Tibial nerve (tissue), 4 donors: Measurements from ENCODE around the gene QKI. TPM values are rescaled to one million over a fixed set of nuclear protein-coding genes. Genes with fewer than 3 reads are reported as not detected.

ENCODE experiments used
- DNase-seq, 2 donors: peaks; one replicate each; pipeline ENCODE4 v3.0.0-alpha.2; 2019; ENCODE audit warnings: low spot score in 2 of 2
- H3K27ac ChIP-seq, 4 donors: fragments of 200-600 bp; sonication (generic) in 3 of 4; one replicate each; pipeline ENCODE4 v1.5.1; 2017 to 2019; ENCODE audit warnings: mild to moderate bottlenecking in 1 of 4
- H3K27me3 ChIP-seq, 2 donors: fragments of 200-600 bp; sonication (generic) in 1 of 2; one replicate each; pipeline versions ENCODE4 v1.5.1 to v1.6.0; 2017 to 2019
- H3K36me3 ChIP-seq, 3 donors: fragments of 200-600 bp; sonication (generic); one replicate each; pipeline ENCODE4 v1.5.1; 2018 to 2019
- H3K4me1 ChIP-seq, 4 donors: fragments of 200-600 bp; sonication (generic) in 3 of 4; one replicate each; pipeline ENCODE4 v1.5.1; 2017 to 2019
- H3K4me3 ChIP-seq, 4 donors: fragments of 200-600 bp; sonication (generic) in 3 of 4; one replicate each; pipeline ENCODE4 v1.5.1; 2017 to 2019; ENCODE audit warnings: mild to moderate bottlenecking in 1 of 4, moderate library complexity in 1 of 4
- H3K9me3 ChIP-seq, 4 donors: fragments of 200-600 bp; sonication (generic) in 3 of 4; one replicate each; pipeline ENCODE4 v1.5.1; 2017 to 2019
- CTCF ChIP-seq, 5 experiments: fragments of 200-600 bp in 3 of 5; fragments of 450-650 bp in 2 of 5; sonication (generic) in 3 of 5; IDR thresholded peaks; one replicate each; pipeline ENCODE4 v1.5.1; 2016 to 2019; ENCODE audit warnings: antibody characterized with exemption in 5 of 5, mild to moderate bottlenecking in 3 of 5, moderate library complexity in 2 of 5
- EP300 ChIP-seq, 2 donors: sonication (generic); formaldehyde crosslinking; IDR thresholded peaks; one replicate each; pipeline ENCODE4 v1.6.1; 2017; ENCODE audit warnings: antibody characterized with exemption in 2 of 2, mild to moderate bottlenecking in 1 of 2
- POLR2A ChIP-seq, 2 donors: fragments of 450-650 bp; IDR thresholded peaks; one replicate each; pipeline ENCODE4 v1.6.1; 2017; ENCODE audit warnings: antibody characterized with exemption in 2 of 2, mild to moderate bottlenecking in 2 of 2, moderate library complexity in 2 of 2
- WGBS, 2 donors: methylation state at CpG; one replicate each; pipeline ENCODE4 v1.1.5; 2018; 5-methylcytosine and 5-hydroxymethylcytosine counted together
- total RNA-seq, 4 donors: library from RNA; depleted of rRNA; stranded (reverse); fragments of >200 nt; gene quantifications; one replicate each; pipeline ENCODE4 v1.1.0, GENCODE V29; 2016

QKI gene
- total RNA-seq, 4 donors from 2014 or later, result 365 to 570 (median 511) TPM

- Histone ChIP-seq H3K4me1 (peaks cover 0 to 93% (median 24%) of the 10 kb centered on the region in 4 donors), H3K9me3 (no peaks in the 10 kb centered on the region), H3K4me3 (no peak overlapping the region), H3K36me3 (no peaks in the 10 kb centered on the region), H3K27ac (no peak overlapping the region), H3K27me3 (no peaks in the 10 kb centered on the region)
- 48 to 53% methylated on average over 2 of the region's 2 CpGs for whole genome bisulfite sequencing, 2 donors
- DNase-seq, result no peak
- no peak for TF ChIP-seq EP300 (IDR thresholded peaks at IDR 0.05)
- TF ChIP-seq POLR2A (IDR thresholded peaks at IDR 0.05), result no peak
- TF ChIP-seq CTCF (IDR thresholded peaks at IDR 0.05), result no peak
These were observed 128.8 kb downstream of the QKI start for GRCh38 chr6:163543321-163543720.

- H3K36me3 ChIP-seq, result no peaks in the 10 kb centered on the region
- no peak overlapping the region for H3K27ac ChIP-seq
- H3K4me3 ChIP-seq, result no peak overlapping the region
- no peak for DNase-seq
- no peak for TF ChIP-seq POLR2A (IDR thresholded peaks at IDR 0.05)
- TF ChIP-seq CTCF (IDR thresholded peaks at IDR 0.05), result no peak
- no peak for TF ChIP-seq EP300 (IDR thresholded peaks at IDR 0.05)
- H3K4me1 ChIP-seq, result peaks cover 0 to 85% (median 27%) of the 10 kb centered on the region in 4 donors
- no peaks in the 10 kb centered on the region for H3K27me3 ChIP-seq
- no peaks in the 10 kb centered on the region for H3K9me3 ChIP-seq
- WGBS, 2 donors, result 59 to 64% methylated on average over 5 of the region's 5 CpGs
These were observed 130.9 kb downstream of the QKI start for GRCh38 chr6:163545370-163545769.

- WGBS, 2 donors, result 41 to 46% methylated on average over 3 of the region's 3 CpGs
- no peaks in the 10 kb centered on the region for H3K9me3 ChIP-seq
- no peak for TF ChIP-seq POLR2A (IDR thresholded peaks at IDR 0.05)
- no peak for TF ChIP-seq CTCF (IDR thresholded peaks at IDR 0.05)
- TF ChIP-seq EP300 (IDR thresholded peaks at IDR 0.05), result no peak
These were observed 132.8 kb downstream of the QKI start for GRCh38 chr6:163547287-163547686.

GRCh38 chr6:163548624-163549023 lies 134.1 kb downstream of the QKI start:
- Histone ChIP-seq H3K4me3 (no peak overlapping the region), H3K27me3 (no peaks in the 10 kb centered on the region), H3K36me3 (peaks cover 0 to 11% (median 0%) of the 10 kb centered on the region in 3 donors), H3K4me1 (peaks cover 0 to 75% (median 19%) of the 10 kb centered on the region in 4 donors), H3K9me3 (no peaks in the 10 kb centered on the region), H3K27ac (no peak overlapping the region)
- DNase-seq, result no peak
- no peak for TF ChIP-seq EP300 (IDR thresholded peaks at IDR 0.05)
- no peak for TF ChIP-seq CTCF (IDR thresholded peaks at IDR 0.05)
- TF ChIP-seq POLR2A (IDR thresholded peaks at IDR 0.05), result no peak
- 90 to 92% methylated on average over 3 of the region's 3 CpGs for WGBS, 2 donors

More at GRCh38 chr6:163547287-163547686, 132.8 kb downstream of the QKI start:
- Histone ChIP-seq H3K27ac (no peak overlapping the region), H3K27me3 (no peaks in the 10 kb centered on the region), H3K4me3 (no peak overlapping the region), H3K4me1 (peaks cover 0 to 76% (median 19%) of the 10 kb centered on the region in 4 donors), H3K36me3 (peaks cover 0 to 5% (median 0%) of the 10 kb centered on the region in 3 donors)
- no peak for DNase-seq

- Histone ChIP-seq H3K27me3 (no peaks in the 10 kb centered on the region), H3K36me3 (peaks cover 0 to 30% (median 3%) of the 10 kb centered on the region in 3 donors), H3K4me1 (peaks cover 0 to 48% (median 8%) of the 10 kb centered on the region in 4 donors), H3K4me3 (no peak overlapping the region), H3K9me3 (no peaks in the 10 kb centered on the region), H3K27ac (no peak overlapping the region)
- no peak for DNase-seq
- TF ChIP-seq POLR2A (IDR thresholded peaks at IDR 0.05) (no peak), EP300 (IDR thresholded peaks at IDR 0.05) (no peak), CTCF (IDR thresholded peaks at IDR 0.05) (no peak)
- WGBS, 2 donors, result 63 to 74% methylated on average over 4 of the region's 4 CpGs
These were observed 139.5 kb downstream of the QKI start for GRCh38 chr6:163554032-163554431.
